SIG-M5 treated with dmso at 0.1 percent for 504 hours (cell line): ENCODE results near the gene NSMCE1.

Experiments
- DNase-seq: peaks from one replicate; lab custom pipeline; 2025; ENCODE audit not compliant: unreplicated experiment; lab: John Stamatoyannopoulos, UW

NSMCE1 gene

GRCh38 chr16:27245276-27246172 is 23.0 kb downstream of the NSMCE1 start:
- DNase-seq, result no peak

- no peak for DNase-seq
Observed at GRCh38 chr16:27244363-27244755, 24.2 kb downstream of the NSMCE1 start.

- no peak for DNase-seq
Observed at GRCh38 chr16:27243725-27244362, 24.7 kb downstream of the NSMCE1 start.

GRCh38 chr16:27242868-27243590 is 25.5 kb downstream of the NSMCE1 start:
- DNase-seq, result no peak

GRCh38 chr16:27242398-27242797 is 26.2 kb downstream of the NSMCE1 start:
- DNase-seq, result no peak

GRCh38 chr16:27241658-27242057 is 26.9 kb downstream of the NSMCE1 start:
- no peak for DNase-seq

GRCh38 chr16:27240948-27241531 is 27.5 kb downstream of the NSMCE1 start:
- DNase-seq, result no peak

GRCh38 chr16:27239906-27240655 is 28.5 kb downstream of the NSMCE1 start:
- DNase-seq, result no peak

GRCh38 chr16:27239026-27239425 is 29.5 kb downstream of the NSMCE1 start:
- DNase-seq, result no peak

- no peak for DNase-seq
Observed at GRCh38 chr16:27238591-27238990, 30.0 kb downstream of the NSMCE1 start.

GRCh38 chr16:27238016-27238587 is 30.5 kb downstream of the NSMCE1 start:
- DNase-seq, result no peak

- no peak for DNase-seq
Observed at GRCh38 chr16:27237219-27238015, 31.2 kb downstream of the NSMCE1 start.

GRCh38 chr16:27236635-27237218 is 31.8 kb downstream of the NSMCE1 start:
- DNase-seq, result no peak

- DNase-seq, result no peak
Observed at GRCh38 chr16:27235938-27236245, 32.7 kb downstream of the NSMCE1 start.

- DNase-seq, result peak; percentile 55
Observed at GRCh38 chr16:27235055-27235937, 33.3 kb downstream of the NSMCE1 start.

GRCh38 chr16:27234603-27235002 is 34.0 kb downstream of the NSMCE1 start:
- DNase-seq, result no peak

- no peak for DNase-seq
Observed at GRCh38 chr16:27234171-27234570, 34.4 kb downstream of the NSMCE1 start.

GRCh38 chr16:27233731-27234130 is 34.8 kb downstream of the NSMCE1 start:
- no peak for DNase-seq
